PC-9 (cell line): Measurements from ENCODE around the gene ARL5A. TPM values are rescaled to one million over a fixed set of nuclear protein-coding genes. Genes with fewer than 3 reads are reported as not detected.

Experiments used
- BruUV-seq: library from RNA; stranded (reverse); fragments of 400-500 nt; replicated peaks from 2 replicates; lab custom pipeline; 2021; lab: Mats Ljungman, UMichigan
- CTCF ChIA-PET: fragments of 300-600 bp; sonication (Branson Sonifier 250); formaldehyde crosslinking; loops from one replicate; lab custom pipeline; 2022; ENCODE audit warnings: antibody characterized with exemption; lab: Charles Lee
- POLR2A ChIA-PET: fragments of 300-600 bp; sonication (Branson Sonifier 250); formaldehyde crosslinking; loops from one replicate; lab custom pipeline; 2022; ENCODE audit warnings: antibody characterized with exemption; ENCODE audit not compliant: unreplicated experiment; lab: Charles Lee
- DNase-seq, 2 experiments: peaks; one replicate each; pipeline versions ENCODE4 v3.0.0 to v3.0.0-alpha.2; 2015 to 2022; ENCODE audit warnings: mixed read lengths in 1 of 2
- H2AFZ ChIP-seq: fragments of 200-600 bp; sonication (generic); 2 replicates; pipeline ENCODE4 v1.8.1; 2017; ENCODE audit warnings: antibody characterized with exemption
- H3F3A ChIP-seq: fragments of 200-600 bp; sonication (generic); 2 replicates; pipeline ENCODE4 v1.8.1; 2017; ENCODE audit warnings: antibody characterized with exemption, mild to moderate bottlenecking, low read depth; ENCODE audit not compliant: insufficient read depth
- H3K27ac ChIP-seq: fragments of 200-600 bp; sonication (generic); 2 replicates; pipeline ENCODE4 v1.6.1; 2016; ENCODE audit warnings: mixed run types
- H3K27me3 ChIP-seq: fragments of 200-600 bp; sonication (generic); 2 replicates; pipeline ENCODE4 v1.6.1; 2016; ENCODE audit warnings: low read depth, mixed run types; ENCODE audit not compliant: insufficient read depth
- H3K36me3 ChIP-seq: fragments of 200-600 bp; sonication (generic); 2 replicates; pipeline ENCODE4 v1.6.1; 2016; ENCODE audit warnings: low read depth, mixed run types
- H3K4me1 ChIP-seq: fragments of 200-600 bp; sonication (generic); replicated peaks from 2 replicates; pipeline ENCODE4 v1.6.1; 2016; ENCODE audit warnings: mixed run types; ENCODE audit not compliant: insufficient read depth
- H3K4me2 ChIP-seq: fragments of 200-600 bp; sonication (generic); 2 replicates; pipeline ENCODE4 v1.6.1; 2017; ENCODE audit warnings: mixed run types
- H3K4me3 ChIP-seq: fragments of 200-600 bp; sonication (generic); 2 replicates; pipeline ENCODE4 v1.6.1; 2016; ENCODE audit warnings: mixed run types
- H3K79me2 ChIP-seq: fragments of 200-600 bp; sonication (generic); 2 replicates; pipeline ENCODE4 v1.6.1; 2017; ENCODE audit warnings: low read depth, mixed run types
- H3K9me2 ChIP-seq: fragments of 200-600 bp; sonication (generic); 2 replicates; pipeline ENCODE4 v1.8.1; 2017; ENCODE audit warnings: mild to moderate bottlenecking; ENCODE audit not compliant: insufficient read depth
- H3K9me3 ChIP-seq: fragments of 200-600 bp; sonication (generic); 2 replicates; pipeline ENCODE4 v1.8.1; 2016; ENCODE audit warnings: low read depth; ENCODE audit not compliant: insufficient read depth
- H4K20me1 ChIP-seq: fragments of 200-600 bp; sonication (generic); 2 replicates; pipeline ENCODE4 v1.8.1; 2017; ENCODE audit not compliant: insufficient read depth
- CTCF ChIP-seq: fragments of 200-600 bp; sonication (generic); conservative IDR thresholded peaks from 2 replicates; pipeline ENCODE4 v1.6.1; 2017; ENCODE audit warnings: mixed run types, antibody characterized with exemption, mild to moderate bottlenecking, moderate library complexity
- EZH2 ChIP-seq: fragments of 200-600 bp; sonication (generic); IDR thresholded peaks from 2 replicates; pipeline ENCODE4 v1.8.0; 2017; ENCODE audit warnings: antibody characterized with exemption, low read depth
- intact Hi-C: fragments of 100-400 bp; cut with micrococcal nuclease; formaldehyde crosslinking; loops from one replicate; pipeline ENCODE4 v1.10.0; 2022; ENCODE audit not compliant: unreplicated experiment
- total RNA-seq: library from RNA; stranded (reverse); gene quantifications from 2 replicates; pipeline ENCODE4 v1.2.3, GENCODE V29; 2021

ARL5A gene
- total RNA-seq, 1 experiment from 2014 or later = 36.1 TPM

- no peaks in the 10 kb centered on the region for H3K4me1 ChIP-seq
- no peak overlapping the region for H2AFZ ChIP-seq
- DNase-seq = no peak
- H3K4me2 ChIP-seq = no peak overlapping the region
- intact Hi-C loops = no loop called here
- no peaks in the 10 kb centered on the region for H3K27me3 ChIP-seq
- no TSS peak for BruUV-seq
- TF ChIP-seq CTCF = no peak
- TF ChIP-seq EZH2 = no peak
- no peaks in the 10 kb centered on the region for H3K79me2 ChIP-seq
- no peaks in the 10 kb centered on the region for H3F3A ChIP-seq
- no peaks in the 10 kb centered on the region for H3K9me2 ChIP-seq
- no peaks in the 10 kb centered on the region for H3K36me3 ChIP-seq
- ChIA-PET CTCF (interaction anchor here (0.6 kb wide), 1 partner anchor 9 kb away, joined by 4 read pairs; no protein-coding TSS in a partner anchor), POLR2A (no interaction called here)
- no peaks in the 10 kb centered on the region for H4K20me1 ChIP-seq
- H3K9me3 ChIP-seq = no peaks in the 10 kb centered on the region
- H3K4me3 ChIP-seq = no peak overlapping the region
- H3K27ac ChIP-seq = no peak overlapping the region
These were observed 21.3 kb upstream of the ARL5A start for GRCh38 chr2:151849413-151850010.

- Histone ChIP-seq H4K20me1 (no peaks in the 10 kb centered on the region), H3K4me3 (no peak overlapping the region), H3K27ac (no peak overlapping the region), H3K36me3 (no peaks in the 10 kb centered on the region), H3K9me3 (no peaks in the 10 kb centered on the region), H3K4me1 (no peaks in the 10 kb centered on the region), H3F3A (no peaks in the 10 kb centered on the region), H2AFZ (no peak overlapping the region), H3K27me3 (no peaks in the 10 kb centered on the region), H3K4me2 (no peak overlapping the region), H3K9me2 (no peaks in the 10 kb centered on the region), H3K79me2 (no peaks in the 10 kb centered on the region)
- no peak for TF ChIP-seq EZH2
- TF ChIP-seq CTCF = no peak
- ChIA-PET CTCF (no interaction called here), POLR2A (no interaction called here)
- no TSS peak for BruUV-seq
- intact Hi-C loops = no loop called here
- DNase-seq = no peak
These were observed 17.7 kb upstream of the ARL5A start for GRCh38 chr2:151845884-151846283.

- H3K27me3 ChIP-seq = no peaks in the 10 kb centered on the region
- CTCF ChIA-PET = no interaction called here
- intact Hi-C loops = no loop called here
These were observed 17.3 kb upstream of the ARL5A start for GRCh38 chr2:151845481-151845880.

More at GRCh38 chr2:151845481-151845880, 17.3 kb upstream of the ARL5A start:
- Histone ChIP-seq H3K4me3 (no peak overlapping the region), H3K4me1 (no peaks in the 10 kb centered on the region), H4K20me1 (no peaks in the 10 kb centered on the region), H3K36me3 (no peaks in the 10 kb centered on the region), H3F3A (no peaks in the 10 kb centered on the region), H3K9me3 (no peaks in the 10 kb centered on the region), H2AFZ (no peak overlapping the region), H3K79me2 (no peaks in the 10 kb centered on the region), H3K4me2 (no peak overlapping the region), H3K27ac (no peak overlapping the region), H3K9me2 (no peaks in the 10 kb centered on the region)
- TF ChIP-seq EZH2 (no peak), CTCF (no peak)
- no peak for DNase-seq
- BruUV-seq = no TSS peak
- POLR2A ChIA-PET = no interaction called here
